T-helper 2 cell treated with Interferon-gamma antibody and Interleukin-4, amounts not matched to agents 100 ng/mL and 5 ng/mL, for 36 hours (primary cell): Measurements from ENCODE around the gene HDAC7. TPM values are rescaled to one million over a fixed set of nuclear protein-coding genes. Genes with fewer than 3 reads are reported as not detected.

Source experiments
- intact Hi-C: fragments of 100-400 bp; cut with micrococcal nuclease; formaldehyde crosslinking; loops from one replicate; pipeline ENCODE4 v1.15.1; 2023
- total RNA-seq: library from RNA; stranded (reverse); gene quantifications from 2 replicates; pipeline ENCODE4 v1.2.3, GENCODE V29; 2022

The HDAC7 gene
- total RNA-seq, 1 donor from 2014 or later, result 150 TPM

DNA sequence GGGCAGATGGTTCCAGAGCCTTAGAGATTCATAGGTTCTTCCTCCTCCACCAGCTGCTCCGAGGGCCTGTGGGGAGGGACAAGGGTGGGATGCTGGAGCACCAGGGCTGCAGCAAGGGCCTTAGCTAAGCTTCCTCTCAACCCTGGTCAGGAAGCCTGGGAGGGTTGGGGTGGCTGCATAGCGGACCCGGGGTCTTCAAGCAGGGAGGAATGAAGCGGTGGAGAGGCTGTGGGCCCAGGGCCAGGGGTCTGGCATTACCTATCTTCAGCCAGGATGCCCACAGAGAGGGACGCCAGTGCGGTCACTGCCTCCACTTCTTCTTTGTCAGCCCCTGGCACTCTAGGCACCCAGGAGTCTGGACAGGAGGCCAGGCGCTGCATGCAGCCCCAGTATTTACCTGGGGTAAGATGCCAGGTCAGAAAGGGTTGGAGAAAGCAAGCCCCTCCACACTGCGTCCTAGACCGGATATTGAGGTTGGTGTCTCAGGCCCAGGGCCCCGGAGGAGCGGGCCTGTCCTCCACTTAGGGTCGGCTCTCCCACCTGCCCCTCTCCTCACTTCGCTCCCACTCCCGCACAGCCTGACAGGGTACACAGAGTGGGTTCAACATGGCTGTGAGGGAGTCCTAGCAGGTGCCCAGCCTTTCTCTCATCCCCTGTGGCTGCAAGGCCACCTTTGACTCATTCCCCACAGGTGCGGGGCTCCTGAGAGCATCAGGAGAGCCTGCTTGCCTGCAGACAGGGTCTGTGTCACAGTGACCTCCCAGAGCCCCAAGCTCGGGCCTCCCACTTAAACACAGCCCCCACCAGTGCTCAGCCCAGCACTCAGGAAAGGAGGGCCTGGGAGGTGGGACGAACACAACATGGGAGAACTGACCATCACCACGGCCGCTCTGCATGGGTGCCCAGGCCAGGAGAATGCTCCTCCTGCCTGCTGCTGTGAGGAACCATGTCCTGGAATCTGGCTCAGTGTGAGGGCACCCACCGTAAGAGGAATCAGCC is 35.6 kb downstream of the HDAC7 start:
- intact Hi-C loops, result no loop called here

DNA sequence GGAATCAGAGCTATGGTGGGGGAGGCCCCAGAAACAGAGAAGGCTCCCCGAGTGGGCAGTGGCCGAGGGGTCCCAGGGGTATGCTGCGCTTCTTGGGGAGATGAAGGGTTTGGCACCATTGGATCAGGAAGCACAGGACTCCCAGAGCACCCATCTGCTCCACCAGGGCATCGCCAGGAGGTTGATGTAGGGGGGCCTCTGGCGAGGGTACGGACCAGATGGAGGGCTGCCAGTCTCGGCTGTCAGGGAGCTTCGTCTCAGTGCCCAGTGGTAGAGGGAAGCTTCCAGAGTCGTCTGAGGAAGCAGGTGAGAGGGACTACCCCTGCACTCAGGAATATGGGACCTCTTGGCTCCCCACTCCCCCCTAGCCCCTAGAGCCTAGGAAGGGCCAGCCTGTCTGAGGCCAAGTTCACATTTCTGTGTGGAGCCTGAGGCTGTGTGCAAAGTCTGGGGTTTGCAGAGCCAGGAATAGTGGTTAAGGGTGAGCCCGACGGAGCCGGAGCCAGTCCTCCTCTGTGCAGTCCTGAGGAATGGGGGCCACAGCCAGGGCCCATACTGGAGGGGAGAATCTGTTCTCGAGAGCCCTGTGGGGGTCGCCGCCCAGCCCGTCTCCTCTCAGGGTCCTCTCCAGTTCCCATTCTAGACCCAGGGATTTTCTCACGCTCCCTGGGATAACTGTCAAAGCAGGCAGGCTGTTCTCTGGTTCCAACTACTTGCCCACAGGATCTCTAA is 36.5 kb downstream of the HDAC7 start:
- intact Hi-C loops, result no loop called here

DNA sequence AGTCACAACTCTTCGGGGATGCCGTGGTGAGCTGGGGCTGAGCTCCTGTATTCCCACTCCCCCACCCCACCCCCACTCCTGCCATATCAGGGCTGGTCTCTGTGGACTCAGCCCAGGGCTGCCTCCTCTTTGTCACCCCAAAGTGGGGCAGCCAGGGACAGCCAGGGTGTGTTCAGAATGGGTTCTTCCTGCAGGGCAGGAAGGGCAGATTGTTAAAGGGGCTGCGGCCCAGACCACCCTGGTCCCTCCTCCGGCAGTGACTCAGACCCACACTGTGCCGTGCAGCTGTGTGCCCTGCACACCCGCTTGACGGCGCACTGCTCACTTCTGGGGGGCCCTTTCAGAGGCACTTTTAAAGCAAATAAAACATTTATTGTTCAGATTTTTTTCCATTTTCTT is 37.3 kb downstream of the HDAC7 start:
- intact Hi-C loops, result no loop called here

DNA sequence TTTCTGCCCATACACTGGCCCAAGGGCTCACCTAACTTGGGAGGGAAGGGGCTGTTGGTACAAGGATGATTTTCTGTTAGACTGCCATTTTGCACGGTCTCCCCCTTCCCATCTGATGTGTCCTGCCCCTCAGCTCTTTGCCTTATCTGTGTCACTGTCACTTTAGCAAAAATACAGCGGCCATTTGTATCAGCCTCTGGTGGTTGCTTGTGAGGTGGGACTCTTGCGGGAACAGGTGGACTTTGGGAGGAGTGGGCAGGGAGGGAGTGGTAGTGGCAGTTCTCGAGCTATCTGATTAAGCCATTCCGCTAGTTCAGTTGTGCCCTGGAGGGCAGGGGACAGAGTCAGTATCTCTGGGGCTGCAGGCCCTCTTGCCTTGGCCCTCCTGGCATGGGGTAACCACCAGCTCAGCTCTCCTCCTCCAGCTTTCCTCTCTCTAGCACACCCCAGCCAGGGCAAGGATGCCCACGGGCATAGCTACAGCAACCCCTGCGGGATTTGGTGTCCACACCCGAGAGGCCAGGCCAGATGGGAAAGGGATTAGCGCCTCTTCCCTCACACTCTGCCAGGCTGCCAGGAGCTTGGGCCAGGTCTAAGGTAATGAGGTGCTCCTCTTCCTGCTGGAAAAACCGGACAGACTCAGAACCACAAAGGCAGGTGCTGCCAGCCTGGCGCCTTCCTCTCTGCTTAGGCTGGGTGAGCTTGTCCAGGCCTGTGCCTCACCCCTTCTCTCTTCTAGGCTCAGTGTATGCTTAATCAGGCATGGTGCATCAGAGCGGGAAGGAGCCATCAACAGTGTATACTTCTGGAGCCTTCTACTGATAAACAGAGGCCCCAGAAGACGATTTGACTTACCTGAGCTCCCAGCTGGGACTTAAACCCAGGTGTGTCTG is 38.0 kb downstream of the HDAC7 start:
- intact Hi-C loops, result no loop called here

DNA sequence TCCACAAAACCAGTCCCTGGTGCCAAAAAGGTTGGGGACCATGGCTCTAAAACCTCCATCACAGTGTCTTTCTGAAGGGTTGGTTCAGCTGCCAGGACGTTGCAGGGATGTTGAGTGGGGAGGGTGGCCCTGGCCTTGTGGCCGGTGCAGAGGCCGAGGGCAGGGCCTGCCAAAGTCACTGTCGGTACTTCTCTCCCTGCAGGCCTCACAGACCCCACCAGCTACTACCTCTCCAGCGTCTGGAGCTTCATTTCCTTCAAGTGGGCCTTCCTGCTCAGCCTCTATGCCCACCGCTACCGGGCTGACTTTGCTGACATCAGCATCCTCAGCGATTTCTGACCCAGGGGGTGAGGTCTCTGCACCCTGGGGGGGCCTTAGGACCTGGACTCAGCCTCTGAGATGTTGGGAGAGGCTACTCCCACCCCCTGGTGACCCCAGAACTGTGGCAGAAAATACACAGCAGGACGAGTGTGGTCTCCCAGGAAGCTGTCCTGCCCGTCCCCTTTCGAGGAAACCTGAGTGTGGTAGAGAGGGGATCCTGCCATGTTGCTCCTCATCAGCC is 39.7 kb downstream of the HDAC7 start:
- intact Hi-C loops, result loop anchor here (1.0 to 2.0 kb wide), 5 partner anchors 21 to 65 kb away; partner anchors contain the start of gene RAPGEF3

DNA sequence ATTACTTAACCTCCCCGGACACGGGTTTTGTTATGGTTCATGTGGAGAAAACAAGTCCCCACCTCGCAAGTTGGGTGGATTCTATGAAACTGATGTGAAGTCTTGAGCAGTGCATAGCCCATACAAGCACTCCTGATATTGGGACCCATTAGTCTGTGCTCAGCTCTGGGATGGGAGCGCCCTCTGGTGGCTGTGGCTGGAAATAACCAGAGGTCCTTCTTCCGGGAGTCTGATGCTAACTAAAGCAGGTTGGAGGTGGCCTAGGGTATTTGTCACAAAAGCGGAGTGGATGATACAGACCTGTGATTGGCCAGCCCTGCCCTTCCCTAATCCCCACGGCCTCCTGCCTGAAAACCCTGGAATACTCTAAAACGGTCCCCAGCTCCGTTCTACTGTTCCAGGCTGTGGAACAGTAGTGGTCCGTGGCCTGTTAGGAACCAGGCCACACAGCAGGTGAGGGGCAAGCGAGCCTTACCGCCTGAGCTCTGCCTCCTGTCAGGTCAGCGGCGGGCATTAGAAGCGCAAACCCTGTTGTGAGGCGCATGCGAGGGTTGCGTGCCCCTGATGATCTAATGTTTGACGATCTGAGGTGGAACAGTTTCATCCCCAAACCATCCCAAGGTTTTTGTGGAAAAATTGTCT is 40.3 kb downstream of the HDAC7 start:
- intact Hi-C loops, result loop anchor here (1.0 to 2.0 kb wide), 5 partner anchors 21 to 64 kb away; partner anchors contain the start of gene RAPGEF3

DNA sequence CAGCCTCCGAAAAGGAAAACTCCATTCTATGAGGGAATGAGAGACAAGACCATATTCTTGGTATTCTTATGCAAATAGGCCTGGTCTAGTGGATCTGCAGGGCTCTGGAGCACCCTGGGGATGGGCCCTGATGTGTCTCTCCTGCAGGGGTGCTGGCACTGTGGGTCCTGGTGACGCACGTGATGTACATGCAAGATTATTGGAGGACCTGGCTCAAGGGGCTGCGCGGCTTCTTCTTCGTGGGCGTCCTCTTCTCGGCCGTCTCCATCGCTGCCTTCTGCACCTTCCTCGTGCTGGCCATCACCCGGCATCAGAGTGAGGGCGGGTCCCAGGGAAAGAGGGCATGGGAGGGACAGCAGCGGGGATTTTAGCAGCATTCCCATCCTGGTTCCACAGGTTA is 40.8 kb downstream of the HDAC7 start:
- intact Hi-C loops, result loop anchor here (1.0 to 2.0 kb wide), 5 partner anchors 20 to 64 kb away; partner anchors contain the start of gene RAPGEF3

DNA sequence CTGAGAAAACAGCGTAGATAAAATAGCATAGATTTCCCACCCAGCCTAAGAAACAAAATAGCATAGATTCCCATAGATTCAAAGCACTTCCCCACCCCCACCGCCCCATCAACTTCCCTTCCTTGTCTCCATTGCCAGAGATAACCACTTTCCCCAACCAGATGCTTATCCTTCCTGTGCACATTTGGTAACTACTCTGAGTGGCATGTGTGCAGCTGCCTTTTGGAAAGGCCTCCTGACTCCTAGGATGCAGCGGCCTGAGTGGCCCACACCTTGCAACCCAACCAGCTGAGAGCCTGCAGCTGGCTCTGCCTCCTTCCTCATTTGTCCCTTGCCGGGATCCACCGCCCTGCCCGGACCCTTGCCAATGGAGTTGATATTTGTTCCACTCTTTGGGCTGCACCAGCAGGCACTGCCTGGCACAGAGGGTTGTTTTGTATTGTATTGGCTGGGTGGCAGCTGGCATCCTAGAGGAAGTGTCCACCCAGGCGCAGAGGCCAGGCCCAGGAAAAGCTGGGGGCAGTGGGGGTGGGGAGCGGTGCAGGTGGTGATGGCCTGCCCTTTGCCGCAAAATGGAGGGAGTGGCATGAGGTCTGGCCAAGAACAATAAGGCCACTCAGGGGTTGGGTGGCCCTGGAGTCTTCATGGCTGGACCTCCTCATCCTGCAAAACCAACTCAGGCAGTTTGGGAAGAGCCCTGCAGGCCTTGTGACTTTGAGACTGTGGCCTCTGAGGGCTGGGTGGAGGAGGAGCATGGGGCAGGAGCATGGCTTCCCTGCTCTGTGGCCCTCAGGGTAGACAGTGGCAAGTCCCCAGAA is 41.8 kb downstream of the HDAC7 start:
- intact Hi-C loops, result loop anchor here (2.0 kb wide), 2 partner anchors 19 to 31 kb away; partner anchors contain the start of gene RAPGEF3

DNA sequence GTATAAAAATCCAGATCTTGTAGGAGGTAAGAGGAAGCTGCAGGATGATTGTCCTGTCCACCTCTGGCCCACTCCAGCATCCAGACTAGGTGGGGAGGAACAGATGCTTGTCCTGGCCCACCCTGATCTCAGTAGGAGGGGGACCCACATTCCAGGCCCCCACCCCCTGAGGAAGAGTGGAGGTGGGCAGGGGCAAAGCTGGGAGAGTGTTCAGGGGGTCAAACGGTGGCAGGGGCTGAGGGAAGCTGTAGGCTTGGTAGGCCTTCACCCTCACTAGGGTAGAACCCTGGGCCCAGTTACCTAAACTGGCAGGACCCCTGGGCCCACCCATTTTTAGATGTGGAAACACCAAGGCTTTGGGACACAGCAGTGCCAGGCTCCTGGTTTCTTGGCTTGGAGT is 42.6 kb downstream of the HDAC7 start:
- intact Hi-C loops, result no loop called here

DNA sequence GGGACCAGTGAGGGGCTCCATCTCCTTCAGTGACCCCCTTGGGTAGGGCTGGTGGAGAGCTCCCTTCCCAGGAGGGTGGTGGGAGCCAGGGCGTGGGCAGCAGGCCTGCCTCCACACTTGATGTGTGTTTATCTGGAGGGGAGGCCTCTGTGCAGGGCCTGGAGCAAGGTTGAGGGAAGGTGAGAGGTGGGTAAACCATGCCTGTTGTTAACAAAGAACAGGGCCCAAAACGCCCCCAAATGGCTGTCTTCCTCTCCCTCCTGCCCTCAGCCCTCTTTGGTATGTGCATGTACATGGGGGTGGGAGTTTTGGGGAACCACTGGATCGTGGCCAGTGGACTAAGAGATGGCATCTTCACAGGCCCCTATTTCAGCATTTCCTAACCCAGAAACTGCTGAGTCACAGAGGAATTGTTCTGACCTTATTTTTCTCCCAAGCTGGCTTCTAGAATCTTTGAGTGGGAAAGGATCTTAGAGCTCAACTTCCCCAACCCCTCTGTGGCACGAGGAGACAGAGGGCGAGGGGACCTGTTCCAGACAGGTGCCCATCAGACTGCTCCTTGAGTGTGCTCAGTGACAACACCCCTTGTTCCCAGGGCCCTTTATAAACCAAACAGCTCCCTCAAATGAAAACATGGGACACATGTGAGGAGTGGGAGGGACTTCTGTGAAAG is 43.1 kb downstream of the HDAC7 start:
- intact Hi-C loops, result no loop called here

DNA sequence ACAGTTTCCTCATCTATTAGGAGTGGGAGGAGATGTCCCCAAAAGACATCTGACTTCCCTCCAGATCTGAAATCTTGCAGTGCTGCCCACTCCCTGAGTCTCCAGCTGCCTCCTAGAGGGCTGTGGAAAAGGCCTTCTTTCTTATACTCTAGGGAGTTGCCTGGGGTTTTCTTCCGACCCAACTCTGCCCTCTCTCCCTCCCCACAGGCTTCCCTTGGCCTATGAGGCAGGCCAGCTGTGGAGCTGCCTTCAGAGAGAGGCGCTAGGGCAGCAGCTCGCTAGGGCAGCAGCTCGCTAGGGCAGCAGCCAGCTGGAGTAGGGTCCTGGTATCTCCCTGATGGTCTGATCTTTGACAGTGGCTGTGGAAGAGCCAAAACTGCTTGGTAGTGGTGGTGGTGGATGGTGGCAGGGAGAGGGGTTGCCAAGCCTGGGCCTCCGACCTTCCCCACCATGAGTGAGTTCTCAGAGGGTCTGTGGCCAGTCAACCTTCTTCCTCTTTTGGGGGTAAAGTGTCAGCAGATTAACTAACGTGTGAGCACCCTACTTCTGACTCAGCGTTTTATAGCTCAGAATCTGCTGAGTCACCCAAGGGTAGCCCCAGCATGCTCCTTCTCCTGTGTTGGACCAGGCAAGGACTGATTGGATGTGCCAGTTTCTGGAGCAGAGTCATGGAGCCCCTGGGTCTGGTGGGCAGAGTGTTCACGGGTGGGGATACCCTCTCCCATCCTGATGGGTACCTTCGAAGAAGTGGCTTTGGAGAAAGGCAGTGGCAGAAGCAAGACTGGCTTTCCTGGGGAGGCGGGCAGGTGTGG is 44.4 kb downstream of the HDAC7 start:
- intact Hi-C loops, result loop anchor here (2.0 kb wide), 1 partner anchor 69 kb away; the partner anchor contains the start of gene RPAP3

DNA sequence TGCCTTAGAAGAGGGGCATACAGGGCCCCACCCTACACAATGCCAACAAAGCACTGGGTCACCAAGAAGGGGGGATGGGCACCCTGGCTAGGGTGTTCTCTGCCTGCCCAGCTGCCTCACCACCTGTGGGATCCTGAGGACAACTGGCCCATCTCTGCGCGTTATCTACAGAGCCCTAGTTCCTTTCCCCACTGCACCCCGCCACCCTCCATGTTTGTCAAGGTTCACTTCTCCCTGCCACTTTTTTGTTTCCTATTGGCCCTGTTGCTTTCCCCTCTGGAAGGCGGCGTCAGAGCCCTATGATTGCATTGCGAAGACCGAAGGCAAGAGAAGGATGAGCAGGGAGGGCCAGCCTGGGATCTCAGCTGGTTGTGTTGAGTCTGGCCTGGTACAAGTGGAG is 45.0 kb downstream of the HDAC7 start:
- intact Hi-C loops, result loop anchor here (2.0 kb wide), 1 partner anchor 68 kb away; the partner anchor contains the start of gene RPAP3

DNA sequence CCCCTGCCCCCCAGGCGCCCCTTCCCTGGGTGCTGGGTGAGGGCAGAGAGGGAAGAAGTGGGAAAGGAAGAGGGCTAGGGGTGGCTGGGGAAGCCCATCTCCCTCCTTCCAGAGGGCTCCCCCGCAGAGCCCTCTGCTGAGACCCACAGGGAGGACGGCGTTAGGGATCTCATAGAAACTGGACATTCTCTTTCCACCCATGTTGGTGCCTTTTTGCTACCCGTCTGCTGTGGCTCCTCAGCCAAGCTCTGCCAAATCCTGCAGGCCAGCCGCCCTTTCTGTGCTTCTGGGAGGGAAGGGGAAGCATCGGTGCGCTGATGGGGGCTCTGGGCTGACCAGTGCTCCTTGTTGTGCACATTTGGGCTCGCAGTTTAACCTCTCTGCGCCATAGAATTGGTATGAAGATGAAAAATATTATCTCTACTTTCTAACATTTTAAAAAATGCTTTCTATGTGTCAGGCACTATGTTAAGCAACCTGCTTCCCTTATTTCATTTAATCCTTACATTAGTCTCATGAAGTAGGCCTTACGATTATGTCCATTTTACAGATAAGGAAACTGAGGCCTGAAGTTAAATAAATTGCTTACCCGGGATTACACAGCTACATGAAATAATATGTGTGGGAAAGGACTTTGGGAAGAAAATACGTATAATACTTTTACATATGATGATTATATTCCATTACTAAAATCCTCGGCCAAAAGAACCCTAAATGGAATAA is 45.7 kb downstream of the HDAC7 start:
- intact Hi-C loops, result loop anchor here (2.0 kb wide), 2 partner anchors 39 to 67 kb away; partner anchors contain the start of gene RPAP3

DNA sequence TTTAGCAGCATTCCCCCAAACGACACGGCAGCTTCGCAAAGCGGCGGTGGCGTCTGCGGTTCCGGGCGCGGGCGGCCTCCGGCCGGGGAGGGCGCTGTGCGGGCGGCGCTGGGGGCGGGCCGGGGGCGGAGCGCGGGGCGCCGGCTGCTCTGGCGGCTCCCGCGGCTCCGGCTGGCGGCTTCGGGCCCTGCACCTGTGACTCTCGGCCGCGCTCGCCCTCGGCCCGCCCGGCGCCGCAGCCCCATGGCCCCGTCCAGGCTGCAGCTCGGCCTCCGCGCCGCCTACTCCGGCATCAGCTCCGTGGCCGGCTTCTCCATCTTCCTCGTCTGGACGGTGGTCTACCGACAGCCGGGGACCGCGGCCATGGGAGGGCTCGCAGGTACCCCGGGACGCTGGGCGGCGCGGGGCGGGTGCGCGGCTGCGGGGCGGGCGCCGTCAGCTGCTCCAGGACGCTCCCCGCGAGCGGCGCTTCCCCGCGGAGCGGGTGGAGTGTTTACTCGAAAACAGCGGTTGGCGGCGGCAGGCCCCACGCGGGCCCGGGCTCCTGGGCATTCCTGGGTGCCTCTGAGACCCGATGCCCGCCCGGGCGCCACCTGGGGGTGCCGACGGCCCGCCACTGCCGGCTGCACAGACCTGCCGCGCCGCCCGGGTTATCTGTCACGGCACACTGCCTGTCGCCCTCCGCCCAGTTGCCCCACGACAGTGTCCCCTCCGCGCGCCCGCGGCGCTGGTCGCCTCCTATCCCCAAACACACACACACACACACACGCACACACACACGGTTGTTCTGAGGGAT is 46.4 kb downstream of the HDAC7 start, which contains the start of gene SLC48A1:
SLC48A1 (plus strand) TSS at position 177 of the 796 bp plus-strand sequence; CDS start at position 244, 67 bp downstream.
- intact Hi-C loops, result loop anchor here (2.0 kb wide), 1 partner anchor 40 kb away; no protein-coding TSS in a partner anchor

DNA sequence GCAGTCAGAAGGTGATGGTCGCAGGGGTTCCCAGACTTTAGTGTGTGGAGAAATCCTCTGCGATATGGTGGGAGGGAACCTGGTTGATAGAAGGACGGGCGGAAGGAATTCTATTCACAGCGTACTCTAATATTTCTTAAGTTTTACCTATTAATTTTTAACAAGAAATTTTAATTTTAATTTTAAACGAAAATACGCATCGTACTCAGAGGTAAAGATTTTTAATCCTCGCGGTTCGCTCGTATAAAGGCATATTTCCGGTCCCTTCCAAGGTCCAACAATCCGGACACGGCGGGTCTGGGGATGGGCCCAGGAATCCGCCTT is 47.0 kb downstream of the HDAC7 start:
- intact Hi-C loops, result loop anchor here (2.0 kb wide), 1 partner anchor 40 kb away; no protein-coding TSS in a partner anchor
